Measurements from ENCODE around the gene ADORA2B. TPM values are rescaled to one million over a fixed set of nuclear protein-coding genes. Genes with fewer than 3 reads are reported as not detected.

The ADORA2B gene
- total and polyA plus RNA-seq, 3 experiments from 2014 or later = 0.88 to 1.2 (median 0.95) TPM

Other genes starting within 250 kb of the ADORA2B start
- gene ZNF286A, start 245.4 kb upstream of the ADORA2B start, total RNA-seq = 10 to 100 TPM; 26.4 to 27.6 TPM
- 18.9 TPM for gene ZNF286A, start 245.4 kb upstream of the ADORA2B start, polyA plus RNA-seq
- gene TBC1D26, start 212.8 kb upstream of the ADORA2B start, total RNA-seq = under 1 TPM; 0.20 to 0.26 TPM
- 0.23 TPM for gene TBC1D26, start 212.8 kb upstream of the ADORA2B start, polyA plus RNA-seq
- 10 to 100 TPM; 11.0 to 12.2 TPM for gene ZSWIM7, start 54.6 kb downstream of the ADORA2B start, total RNA-seq
- 60.4 TPM for gene ZSWIM7, start 54.6 kb downstream of the ADORA2B start, polyA plus RNA-seq
- gene TTC19, start 54.7 kb downstream of the ADORA2B start, total RNA-seq = 10 to 100 TPM; 30.6 to 34.1 TPM
- 40.5 TPM for gene TTC19, start 54.7 kb downstream of the ADORA2B start, polyA plus RNA-seq